WI38 (cell line): Measurements from ENCODE around the gene LCP2.

Source experiments
- H3K4me3 ChIP-seq: 2 replicates; pipeline ENCODE4 v1.5.1; 2011; ENCODE audit warnings: low read depth, mild to moderate bottlenecking, control low read depth, low read length
- TF ChIP-seq, protein P1 (sequence below): IDR thresholded peaks from 2 replicates; pipeline ENCODE4 v1.5.1; 2012; ENCODE audit warnings: low read depth, mild to moderate bottlenecking, control low read depth, low read length

Gene LCP2

GRCh38 chr5:170217831-170218230, 79.7 kb downstream of the LCP2 start:
- TF ChIP-seq, protein P1, sequence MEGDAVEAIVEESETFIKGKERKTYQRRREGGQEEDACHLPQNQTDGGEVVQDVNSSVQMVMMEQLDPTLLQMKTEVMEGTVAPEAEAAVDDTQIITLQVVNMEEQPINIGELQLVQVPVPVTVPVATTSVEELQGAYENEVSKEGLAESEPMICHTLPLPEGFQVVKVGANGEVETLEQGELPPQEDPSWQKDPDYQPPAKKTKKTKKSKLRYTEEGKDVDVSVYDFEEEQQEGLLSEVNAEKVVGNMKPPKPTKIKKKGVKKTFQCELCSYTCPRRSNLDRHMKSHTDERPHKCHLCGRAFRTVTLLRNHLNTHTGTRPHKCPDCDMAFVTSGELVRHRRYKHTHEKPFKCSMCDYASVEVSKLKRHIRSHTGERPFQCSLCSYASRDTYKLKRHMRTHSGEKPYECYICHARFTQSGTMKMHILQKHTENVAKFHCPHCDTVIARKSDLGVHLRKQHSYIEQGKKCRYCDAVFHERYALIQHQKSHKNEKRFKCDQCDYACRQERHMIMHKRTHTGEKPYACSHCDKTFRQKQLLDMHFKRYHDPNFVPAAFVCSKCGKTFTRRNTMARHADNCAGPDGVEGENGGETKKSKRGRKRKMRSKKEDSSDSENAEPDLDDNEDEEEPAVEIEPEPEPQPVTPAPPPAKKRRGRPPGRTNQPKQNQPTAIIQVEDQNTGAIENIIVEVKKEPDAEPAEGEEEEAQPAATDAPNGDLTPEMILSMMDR = no peak
- H3K4me3 ChIP-seq = no peak overlapping the region

DNA sequence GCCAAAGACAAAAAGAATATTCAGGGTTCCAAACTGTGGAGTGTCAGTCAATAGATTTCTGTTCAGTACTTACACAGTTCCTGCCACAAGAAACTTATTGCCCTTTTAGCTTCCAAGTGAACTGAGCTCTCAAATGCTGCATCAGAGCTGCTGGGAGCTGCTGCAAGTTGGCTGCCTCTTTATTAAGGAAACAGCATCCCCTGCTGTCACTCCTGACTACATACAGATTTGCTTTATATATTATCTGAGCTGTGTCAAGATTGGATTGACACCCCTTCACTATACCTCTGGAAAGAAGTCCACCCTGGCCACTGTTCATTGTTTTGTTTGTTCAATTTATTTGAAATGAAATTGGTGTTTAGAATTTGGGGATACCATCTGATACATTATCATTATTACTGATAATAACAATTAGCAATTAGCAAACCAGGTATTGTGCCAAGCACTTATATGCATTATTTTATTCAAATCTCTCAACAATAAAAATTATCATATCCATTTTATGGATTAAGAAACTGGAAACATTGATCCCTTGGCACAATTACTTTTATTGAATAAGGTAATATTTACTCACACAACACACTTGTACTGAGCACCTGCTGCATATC, 81.2 kb downstream of the LCP2 start:
- TF ChIP-seq, protein P1 = no peak
- no peak overlapping the region for H3K4me3 ChIP-seq

DNA sequence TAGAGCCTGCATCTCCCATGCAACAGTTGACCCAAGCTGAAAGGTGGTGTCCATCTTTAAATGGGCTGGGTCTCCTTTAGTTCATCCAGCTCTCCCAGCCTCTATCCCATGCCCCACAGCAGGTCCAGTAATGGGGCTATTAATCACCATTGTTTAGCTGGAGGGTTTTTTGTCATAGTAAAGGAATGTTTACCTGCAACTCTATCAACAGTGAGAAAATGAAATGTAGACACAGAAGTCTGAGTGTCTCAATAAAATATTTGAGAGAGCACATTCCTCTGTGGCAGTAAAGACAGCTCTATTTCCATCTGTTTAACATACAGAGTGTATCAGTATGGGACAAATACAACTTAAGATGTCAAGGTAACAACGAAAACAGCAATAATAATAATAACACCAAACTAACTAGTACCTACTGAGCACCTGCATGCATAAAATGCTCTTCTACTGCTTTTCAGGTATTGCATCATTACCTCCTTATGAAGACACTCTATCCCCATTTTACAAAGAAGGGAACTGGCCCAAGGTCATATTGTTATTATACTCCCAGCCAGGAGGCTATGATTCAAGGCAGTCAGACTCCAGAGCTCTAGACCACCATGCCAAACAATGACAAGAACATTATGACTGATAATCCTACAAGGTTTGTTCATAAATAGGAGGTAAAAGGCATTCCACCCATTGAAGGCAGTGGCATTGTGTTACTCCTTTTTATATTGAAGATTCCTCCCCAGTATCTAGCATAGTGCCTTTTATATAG, 85.8 kb downstream of the LCP2 start:
- no peak overlapping the region for H3K4me3 ChIP-seq
- TF ChIP-seq, protein P1 = no peak

GRCh38 chr5:170206958-170207357, 90.6 kb downstream of the LCP2 start:
- H3K4me3 ChIP-seq = no peak overlapping the region
- TF ChIP-seq, protein P1 = no peak

DNA sequence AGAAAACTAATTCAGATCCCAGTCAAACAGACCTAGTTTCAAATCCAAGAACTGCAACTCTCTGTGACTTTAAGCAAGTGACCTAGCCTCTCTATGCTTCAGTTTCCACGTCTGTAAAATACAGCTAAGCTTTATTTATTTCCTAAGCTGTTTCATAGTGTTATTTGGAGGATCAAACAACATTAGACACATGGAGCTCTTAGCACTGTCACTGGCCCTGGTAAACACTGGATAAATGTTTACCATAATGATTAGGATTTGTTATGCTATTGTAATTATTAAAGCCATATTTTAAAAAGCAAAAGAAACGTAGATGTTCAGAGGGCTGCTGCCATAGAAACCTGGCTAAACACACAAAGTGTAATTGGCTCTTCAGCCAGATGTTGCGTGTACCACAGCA, 91.4 kb downstream of the LCP2 start:
- H3K4me3 ChIP-seq = no peak overlapping the region
- TF ChIP-seq, protein P1 = no peak

GRCh38 chr5:170204202-170204601, 93.4 kb downstream of the LCP2 start:
- TF ChIP-seq, protein P1 = no peak
- no peak overlapping the region for H3K4me3 ChIP-seq

DNA sequence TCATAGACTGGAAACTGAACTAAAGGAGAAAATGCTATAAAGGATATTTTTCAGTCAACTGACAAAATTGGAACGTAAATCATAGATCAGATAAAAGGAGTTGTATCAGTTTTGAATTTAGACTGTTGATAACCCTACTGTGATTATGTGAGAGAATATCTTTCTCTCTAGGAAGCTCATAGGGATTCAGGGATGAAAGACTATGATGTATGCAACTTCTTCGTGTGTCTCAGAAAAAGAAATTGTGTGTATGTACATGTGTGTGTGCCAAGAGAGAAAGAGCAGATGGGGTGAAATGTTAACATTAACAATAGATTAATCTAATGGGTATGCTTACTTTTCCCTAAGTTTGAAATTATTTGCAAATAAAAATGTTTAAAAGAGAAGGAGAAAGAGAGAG, 95.5 kb downstream of the LCP2 start:
- H3K4me3 ChIP-seq = no peak overlapping the region

More for the DNA sequence above, 95.5 kb downstream of the LCP2 start:
- TF ChIP-seq, protein P1 = no peak
